Measurements from ENCODE around the gene MRPL54. TPM values are rescaled to one million over a fixed set of nuclear protein-coding genes. Genes with fewer than 3 reads are reported as not detected.

The MRPL54 gene
- total and polyA plus RNA-seq, 2 experiments from 2014 or later, result 29.7 to 89.9 TPM

GRCh38 chr19:3752492-3752891 lies 10.0 kb upstream of the MRPL54 start:
- ATAC-seq (no peak), DNase-seq (ENCODE audit: low spot score) (no peak)
- Histone ChIP-seq H3K79me2 (replicated peaks; ENCODE audit: insufficient read depth) (no peaks in the 10 kb centered on the region), H3F3A (replicated peaks; ENCODE audit: low read depth) (no peaks in the 10 kb centered on the region), H3K27me3 (ENCODE audit: insufficient read depth) (no peaks in the 10 kb centered on the region), H3K4me3 (no peak overlapping the region), H3K27ac (ENCODE audit: low read depth) (no peak overlapping the region), H4K20me1 (replicated peaks; ENCODE audit: insufficient read depth) (no peaks in the 10 kb centered on the region), H3K9me2 (ENCODE audit: insufficient read depth) (no peaks in the 10 kb centered on the region), H3K4me1 (ENCODE audit: insufficient read depth) (no peaks in the 10 kb centered on the region), H3K4me2 (no peak overlapping the region), H3K36me3 (ENCODE audit: insufficient read depth) (no peaks in the 10 kb centered on the region), H2AFZ (no peak overlapping the region)
- Mint-ChIP-seq H3K4me3 (no peak overlapping the region), H3K27ac (no peak overlapping the region), H3K27me3 (ENCODE audit: insufficient read depth, low read depth, poor library complexity) (peaks cover 1% of the 10 kb centered on the region), H3K9me3 (no peaks in the 10 kb centered on the region), H3K4me1 (no peaks in the 10 kb centered on the region), H3K36me3 (ENCODE audit: low read depth) (peaks cover 18% of the 10 kb centered on the region; the same call in 2 of the 3 replicates)
- TF ChIP-seq EZH2 (IDR thresholded peaks at IDR 0.05; ENCODE audit: low read depth, unreplicated experiment) (no peak), JUNB (IDR thresholded peaks at IDR 0.05; ENCODE audit: unreplicated experiment) (no peak)

DNA sequence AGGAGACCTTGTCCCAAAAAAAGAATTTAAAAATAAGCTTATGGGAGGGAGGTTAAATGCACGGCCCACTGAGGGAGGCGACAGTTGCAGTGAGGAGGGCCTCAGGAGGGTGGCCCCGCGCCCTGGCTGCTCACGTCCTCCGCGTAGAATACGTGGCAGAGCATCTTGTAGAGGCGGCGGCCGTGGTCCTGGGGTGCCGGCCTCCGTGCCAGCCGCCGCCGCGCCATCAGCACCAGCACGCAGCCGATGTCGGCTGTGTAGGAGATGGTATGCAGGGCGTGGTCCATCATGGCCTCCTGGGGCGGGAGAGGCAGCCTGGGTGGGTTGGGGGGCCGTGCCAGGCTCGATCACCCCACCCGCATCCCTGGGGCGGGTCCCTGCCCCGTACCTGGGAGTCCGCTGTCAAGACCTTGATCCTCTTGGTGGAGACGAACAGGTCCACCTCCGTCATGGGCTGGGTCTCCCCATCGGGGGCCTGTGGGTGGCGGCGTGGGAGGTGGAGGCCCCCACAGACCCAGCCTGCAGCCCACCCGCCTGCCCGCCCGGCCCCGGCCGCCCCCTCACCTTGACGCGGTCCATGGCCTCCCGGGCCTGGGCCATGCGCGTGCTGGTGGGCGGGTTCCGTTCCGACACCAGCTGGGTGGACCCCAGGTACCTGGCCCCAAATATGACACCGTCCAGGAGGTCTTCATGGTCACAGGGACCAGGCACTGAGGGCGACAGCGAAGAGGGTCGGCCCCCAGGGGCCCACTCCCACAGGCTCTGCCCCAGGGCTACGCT lies 8.7 kb upstream of the MRPL54 start:
- peaks cover 18% of the 10 kb centered on the region for H3K36me3 Mint-ChIP-seq (ENCODE audit: low read depth)
- Histone ChIP-seq H2AFZ (no peak overlapping the region), H3K4me2 (no peak overlapping the region), H4K20me1 (replicated peaks; ENCODE audit: insufficient read depth) (no peaks in the 10 kb centered on the region), H3K4me1 (ENCODE audit: insufficient read depth) (no peaks in the 10 kb centered on the region), H3K27ac (ENCODE audit: low read depth) (no peak overlapping the region), H3F3A (replicated peaks; ENCODE audit: low read depth) (no peaks in the 10 kb centered on the region), H3K9me2 (ENCODE audit: insufficient read depth) (no peaks in the 10 kb centered on the region), H3K27me3 (ENCODE audit: insufficient read depth) (no peaks in the 10 kb centered on the region), H3K79me2 (replicated peaks; ENCODE audit: insufficient read depth) (no peaks in the 10 kb centered on the region), H3K36me3 (ENCODE audit: insufficient read depth) (no peaks in the 10 kb centered on the region), H3K4me3 (no peak overlapping the region)
- DNase-seq (ENCODE audit: low spot score) (no peak), ATAC-seq (no peak)
- no peak overlapping the region for H3K27ac Mint-ChIP-seq
- TF ChIP-seq EZH2 (IDR thresholded peaks at IDR 0.05; ENCODE audit: low read depth, unreplicated experiment), result no peak
- TF ChIP-seq ZNF114 (CRISPR knock-in tag; IDR thresholded peaks at IDR 0.05), result no peak
- TF ChIP-seq, protein P1, sequence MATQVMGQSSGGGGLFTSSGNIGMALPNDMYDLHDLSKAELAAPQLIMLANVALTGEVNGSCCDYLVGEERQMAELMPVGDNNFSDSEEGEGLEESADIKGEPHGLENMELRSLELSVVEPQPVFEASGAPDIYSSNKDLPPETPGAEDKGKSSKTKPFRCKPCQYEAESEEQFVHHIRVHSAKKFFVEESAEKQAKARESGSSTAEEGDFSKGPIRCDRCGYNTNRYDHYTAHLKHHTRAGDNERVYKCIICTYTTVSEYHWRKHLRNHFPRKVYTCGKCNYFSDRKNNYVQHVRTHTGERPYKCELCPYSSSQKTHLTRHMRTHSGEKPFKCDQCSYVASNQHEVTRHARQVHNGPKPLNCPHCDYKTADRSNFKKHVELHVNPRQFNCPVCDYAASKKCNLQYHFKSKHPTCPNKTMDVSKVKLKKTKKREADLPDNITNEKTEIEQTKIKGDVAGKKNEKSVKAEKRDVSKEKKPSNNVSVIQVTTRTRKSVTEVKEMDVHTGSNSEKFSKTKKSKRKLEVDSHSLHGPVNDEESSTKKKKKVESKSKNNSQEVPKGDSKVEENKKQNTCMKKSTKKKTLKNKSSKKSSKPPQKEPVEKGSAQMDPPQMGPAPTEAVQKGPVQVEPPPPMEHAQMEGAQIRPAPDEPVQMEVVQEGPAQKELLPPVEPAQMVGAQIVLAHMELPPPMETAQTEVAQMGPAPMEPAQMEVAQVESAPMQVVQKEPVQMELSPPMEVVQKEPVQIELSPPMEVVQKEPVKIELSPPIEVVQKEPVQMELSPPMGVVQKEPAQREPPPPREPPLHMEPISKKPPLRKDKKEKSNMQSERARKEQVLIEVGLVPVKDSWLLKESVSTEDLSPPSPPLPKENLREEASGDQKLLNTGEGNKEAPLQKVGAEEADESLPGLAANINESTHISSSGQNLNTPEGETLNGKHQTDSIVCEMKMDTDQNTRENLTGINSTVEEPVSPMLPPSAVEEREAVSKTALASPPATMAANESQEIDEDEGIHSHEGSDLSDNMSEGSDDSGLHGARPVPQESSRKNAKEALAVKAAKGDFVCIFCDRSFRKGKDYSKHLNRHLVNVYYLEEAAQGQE (IDR thresholded peaks at IDR 0.05; ENCODE audit: unreplicated experiment), result no peak
- no peak for TF ChIP-seq STAT1 (IDR thresholded peaks at IDR 0.05; ENCODE audit: unreplicated experiment)
- TF ChIP-seq, protein P2, sequence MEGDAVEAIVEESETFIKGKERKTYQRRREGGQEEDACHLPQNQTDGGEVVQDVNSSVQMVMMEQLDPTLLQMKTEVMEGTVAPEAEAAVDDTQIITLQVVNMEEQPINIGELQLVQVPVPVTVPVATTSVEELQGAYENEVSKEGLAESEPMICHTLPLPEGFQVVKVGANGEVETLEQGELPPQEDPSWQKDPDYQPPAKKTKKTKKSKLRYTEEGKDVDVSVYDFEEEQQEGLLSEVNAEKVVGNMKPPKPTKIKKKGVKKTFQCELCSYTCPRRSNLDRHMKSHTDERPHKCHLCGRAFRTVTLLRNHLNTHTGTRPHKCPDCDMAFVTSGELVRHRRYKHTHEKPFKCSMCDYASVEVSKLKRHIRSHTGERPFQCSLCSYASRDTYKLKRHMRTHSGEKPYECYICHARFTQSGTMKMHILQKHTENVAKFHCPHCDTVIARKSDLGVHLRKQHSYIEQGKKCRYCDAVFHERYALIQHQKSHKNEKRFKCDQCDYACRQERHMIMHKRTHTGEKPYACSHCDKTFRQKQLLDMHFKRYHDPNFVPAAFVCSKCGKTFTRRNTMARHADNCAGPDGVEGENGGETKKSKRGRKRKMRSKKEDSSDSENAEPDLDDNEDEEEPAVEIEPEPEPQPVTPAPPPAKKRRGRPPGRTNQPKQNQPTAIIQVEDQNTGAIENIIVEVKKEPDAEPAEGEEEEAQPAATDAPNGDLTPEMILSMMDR (conservative IDR thresholded peaks at IDR 0.05; ENCODE audit: low read depth in 2 of 2), result no peak
- no peak for TF ChIP-seq ZNF462 (CRISPR knock-in tag; IDR thresholded peaks at IDR 0.05)
- no peaks in the 10 kb centered on the region for H3K9me3 Mint-ChIP-seq
- no peaks in the 10 kb centered on the region for H3K4me1 Mint-ChIP-seq
- H3K4me3 Mint-ChIP-seq, result no peak overlapping the region
- H3K27me3 Mint-ChIP-seq (ENCODE audit: insufficient read depth, low read depth, poor library complexity), result peaks cover 1% of the 10 kb centered on the region
